AG10803 (cell line): ENCODE data around the gene CBARP.

Source experiments
- DNase-seq: peaks from one replicate; pipeline ENCODE4 v3.0.0; 2010; ENCODE audit warnings: low read depth
- H3K4me3 ChIP-seq: 2 replicates; pipeline ENCODE4 v1.5.1; 2011; ENCODE audit warnings: mild to moderate bottlenecking, low read length, control low read depth
- CTCF ChIP-seq: conservative IDR thresholded peaks from 2 replicates; pipeline ENCODE4 v1.5.1; 2011; ENCODE audit warnings: mild to moderate bottlenecking, low read length, control low read depth, inconsistent platforms

The CBARP gene

GRCh38 chr19:1253514-1254080, 15.8 kb upstream of the CBARP start:
- no peak for TF ChIP-seq CTCF
- DNase-seq = peak; percentile 83
- peak overlapping the region; percentile 88 for H3K4me3 ChIP-seq

- H3K4me3 ChIP-seq = peak overlapping the region; percentile 88
- peak; percentile 99 for DNase-seq
- peak; percentile 17; the same call in 1 of the 2 replicates for TF ChIP-seq CTCF
Measured at GRCh38 chr19:1252821-1253513, 15.2 kb upstream of the CBARP start.

GRCh38 chr19:1252221-1252820, 14.5 kb upstream of the CBARP start:
- peak overlapping the region; percentile 88 for H3K4me3 ChIP-seq
- TF ChIP-seq CTCF = no peak
- DNase-seq = peak; percentile 99

DNA sequence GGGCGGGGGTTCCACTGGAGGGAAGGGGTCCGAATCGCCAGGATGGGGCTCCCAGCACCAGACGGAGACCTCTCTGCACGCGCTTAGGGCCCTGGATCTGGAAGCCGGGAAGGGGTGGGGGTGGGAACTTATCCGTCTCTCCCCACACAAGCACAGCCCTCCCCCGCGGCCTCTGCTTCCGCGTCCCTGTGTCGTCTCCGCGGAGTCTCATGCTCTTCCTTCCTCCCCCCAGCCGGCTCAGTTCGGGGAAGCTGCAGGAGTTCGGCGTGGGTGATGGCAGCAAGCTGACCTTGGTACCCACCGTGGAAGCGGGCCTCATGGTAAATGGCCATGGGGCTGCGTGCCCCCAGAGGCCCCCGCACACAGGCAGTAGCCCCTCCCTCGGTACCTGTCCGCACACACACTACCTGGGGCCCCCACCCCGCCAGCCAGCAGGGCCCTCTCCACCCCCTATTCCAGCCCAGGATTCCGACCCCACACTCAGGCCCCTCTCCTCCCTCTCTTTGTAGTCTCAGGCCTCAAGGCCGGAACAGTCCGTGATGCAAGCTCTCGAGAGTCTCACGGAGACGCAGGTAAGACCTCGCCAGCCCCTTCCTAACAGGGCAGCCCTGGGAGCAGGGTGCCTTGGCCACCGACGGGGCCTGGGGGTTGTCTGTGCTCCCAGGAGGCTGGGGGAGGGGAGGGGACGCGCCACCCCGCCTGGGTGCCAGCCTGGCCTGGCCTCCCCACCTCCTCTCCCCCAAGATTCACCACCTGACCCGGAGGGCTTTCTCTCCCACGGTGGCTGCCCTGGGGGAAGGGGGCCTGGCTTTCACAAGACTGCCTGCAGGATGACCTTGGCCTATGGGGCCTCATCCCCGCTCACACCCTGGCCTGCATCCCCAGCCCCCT, 13.8 kb upstream of the CBARP start:
- peak overlapping the region; percentile 88 for H3K4me3 ChIP-seq
- peak; percentile 78 for DNase-seq
- TF ChIP-seq CTCF = no peak

GRCh38 chr19:1250437-1251260, 12.8 kb upstream of the CBARP start:
- no peak for TF ChIP-seq CTCF
- DNase-seq = peak; percentile 69
- H3K4me3 ChIP-seq = peak overlapping the region; percentile 88

- peak overlapping the region; percentile 88 for H3K4me3 ChIP-seq
- no peak for TF ChIP-seq CTCF
Measured at GRCh38 chr19:1249990-1250436, 12.2 kb upstream of the CBARP start.

More at GRCh38 chr19:1249990-1250436, 12.2 kb upstream of the CBARP start:
- no peak for DNase-seq
